K562 (cell line): ENCODE data around the gene CTNNA3.

ENCODE experiments used
- CAMTA2 ChIP-seq: fragments of 250-450 bp; sonication (Bioruptor Pico); conservative IDR thresholded peaks from 2 replicates; pipeline ENCODE4 v1.5.1; 2022
- CHD1 ChIP-seq: fragments of 200-600 bp; sonication (generic); IDR thresholded peaks from one replicate; pipeline ENCODE4 v1.6.1; 2012; ENCODE audit warnings: mild to moderate bottlenecking, moderate library complexity, low read length, inconsistent platforms
- FOXP1 ChIP-seq: sonication (generic); formaldehyde crosslinking; IDR thresholded peaks from 2 replicates; pipeline ENCODE4 v1.8.0; 2022; ENCODE audit warnings: mild to moderate bottlenecking, missing genetic modification reagents
- KLF6 ChIP-seq: fragments of 250-450 bp; sonication (Bioruptor Pico); IDR thresholded peaks from 2 replicates; pipeline ENCODE4 v1.4.0; 2020; ENCODE audit warnings: mild to moderate bottlenecking, moderate library complexity, borderline replicate concordance
- POLR2A ChIP-seq: fragments of 450-650 bp; conservative IDR thresholded peaks from 2 replicates; pipeline ENCODE4 v1.6.1; 2016
- TAF1 ChIP-seq: IDR thresholded peaks from 2 replicates; pipeline ENCODE4 v1.6.1; 2011; ENCODE audit warnings: mild to moderate bottlenecking, low read length, moderate library complexity; ENCODE audit not compliant: insufficient read depth, control insufficient read depth, severe bottlenecking; ENCODE audit errors: extremely low read depth
- ZBTB7A ChIP-seq: IDR thresholded peaks from 2 replicates; pipeline ENCODE4 v1.6.1; 2011; ENCODE audit warnings: low read depth, mild to moderate bottlenecking, low read length, moderate library complexity, borderline replicate concordance; ENCODE audit not compliant: control insufficient read depth
- ZNF274 ChIP-seq: IDR thresholded peaks from 2 replicates; pipeline ENCODE4 v1.6.1; 2011; ENCODE audit warnings: low read depth, mild to moderate bottlenecking, low read length, moderate library complexity, borderline replicate concordance
- TF ChIP-seq, protein P1 (sequence below): sonication (generic); formaldehyde crosslinking; IDR thresholded peaks from 2 replicates; pipeline ENCODE4 v1.5.0; 2020; ENCODE audit warnings: missing genetic modification reagents
- TF ChIP-seq, protein P2 (sequence below), 3 experiments: IDR thresholded peaks in 2 of 3; conservative IDR thresholded peaks in 1 of 3; 2 replicates each; pipeline ENCODE4 v1.5.1; 2011 to 2012; ENCODE audit warnings: low read length in 3 of 3, mild to moderate bottlenecking in 3 of 3, control low read depth in 2 of 3, improper control_type of control experiment in 1 of 3, inconsistent platforms in 1 of 3, low read depth in 1 of 3, mixed read lengths in 1 of 3, moderate library complexity in 1 of 3; ENCODE audit not compliant: insufficient read depth in 2 of 3
- TF ChIP-seq, protein P3 (sequence below): fragments of 250-450 bp; sonication (Bioruptor Pico); IDR thresholded peaks from 2 replicates; pipeline ENCODE4 v1.6.1; 2021; ENCODE audit warnings: mild to moderate bottlenecking
- TF ChIP-seq, protein P4 (sequence below): fragments of 200-600 bp; sonication (generic); IDR thresholded peaks from one replicate; pipeline ENCODE4 v1.6.1; 2012; ENCODE audit warnings: mild to moderate bottlenecking, low read depth, low read length, inconsistent platforms

DNA sequence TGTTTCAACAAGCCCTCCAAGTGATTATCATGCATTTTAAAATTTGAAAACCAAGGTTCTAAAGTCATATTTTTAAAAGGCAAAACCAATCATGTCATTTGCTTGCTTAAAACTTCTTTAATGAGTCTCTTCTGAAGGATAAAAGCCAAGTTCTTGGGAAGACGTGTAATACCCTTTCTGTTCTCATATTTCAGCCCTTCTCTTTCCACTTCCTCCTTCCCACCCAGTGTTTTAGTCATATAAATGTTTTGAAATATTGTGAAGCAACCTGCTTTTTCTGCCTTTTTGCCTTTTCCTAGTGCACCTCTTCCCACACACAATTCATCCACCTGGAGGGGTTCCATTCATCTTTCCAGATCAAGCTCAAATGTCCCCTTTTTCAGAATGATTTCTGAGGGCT lies 981.3 kb downstream of the CTNNA3 start:
- no peak for TF ChIP-seq ZBTB7A
- TF ChIP-seq ZNF274 = no peak
- no peak for TF ChIP-seq KLF6 (CRISPR knock-in tag)
- no peak for TF ChIP-seq TAF1
- no peak for TF ChIP-seq FOXP1 (CRISPR knock-in tag)
- TF ChIP-seq, protein P1, sequence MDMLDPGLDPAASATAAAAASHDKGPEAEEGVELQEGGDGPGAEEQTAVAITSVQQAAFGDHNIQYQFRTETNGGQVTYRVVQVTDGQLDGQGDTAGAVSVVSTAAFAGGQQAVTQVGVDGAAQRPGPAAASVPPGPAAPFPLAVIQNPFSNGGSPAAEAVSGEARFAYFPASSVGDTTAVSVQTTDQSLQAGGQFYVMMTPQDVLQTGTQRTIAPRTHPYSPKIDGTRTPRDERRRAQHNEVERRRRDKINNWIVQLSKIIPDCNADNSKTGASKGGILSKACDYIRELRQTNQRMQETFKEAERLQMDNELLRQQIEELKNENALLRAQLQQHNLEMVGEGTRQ (CRISPR knock-in tag) = no peak
- TF ChIP-seq, protein P2, sequence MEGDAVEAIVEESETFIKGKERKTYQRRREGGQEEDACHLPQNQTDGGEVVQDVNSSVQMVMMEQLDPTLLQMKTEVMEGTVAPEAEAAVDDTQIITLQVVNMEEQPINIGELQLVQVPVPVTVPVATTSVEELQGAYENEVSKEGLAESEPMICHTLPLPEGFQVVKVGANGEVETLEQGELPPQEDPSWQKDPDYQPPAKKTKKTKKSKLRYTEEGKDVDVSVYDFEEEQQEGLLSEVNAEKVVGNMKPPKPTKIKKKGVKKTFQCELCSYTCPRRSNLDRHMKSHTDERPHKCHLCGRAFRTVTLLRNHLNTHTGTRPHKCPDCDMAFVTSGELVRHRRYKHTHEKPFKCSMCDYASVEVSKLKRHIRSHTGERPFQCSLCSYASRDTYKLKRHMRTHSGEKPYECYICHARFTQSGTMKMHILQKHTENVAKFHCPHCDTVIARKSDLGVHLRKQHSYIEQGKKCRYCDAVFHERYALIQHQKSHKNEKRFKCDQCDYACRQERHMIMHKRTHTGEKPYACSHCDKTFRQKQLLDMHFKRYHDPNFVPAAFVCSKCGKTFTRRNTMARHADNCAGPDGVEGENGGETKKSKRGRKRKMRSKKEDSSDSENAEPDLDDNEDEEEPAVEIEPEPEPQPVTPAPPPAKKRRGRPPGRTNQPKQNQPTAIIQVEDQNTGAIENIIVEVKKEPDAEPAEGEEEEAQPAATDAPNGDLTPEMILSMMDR (IDR thresholded peaks at IDR 0.05 in 2 of 3, conservative IDR thresholded peaks at IDR 0.05 in 1 of 3; ENCODE audit: insufficient read depth in 2 of 3, low read depth in 1 of 3, low read length in 3 of 3) = no peak
- TF ChIP-seq, protein P3, sequence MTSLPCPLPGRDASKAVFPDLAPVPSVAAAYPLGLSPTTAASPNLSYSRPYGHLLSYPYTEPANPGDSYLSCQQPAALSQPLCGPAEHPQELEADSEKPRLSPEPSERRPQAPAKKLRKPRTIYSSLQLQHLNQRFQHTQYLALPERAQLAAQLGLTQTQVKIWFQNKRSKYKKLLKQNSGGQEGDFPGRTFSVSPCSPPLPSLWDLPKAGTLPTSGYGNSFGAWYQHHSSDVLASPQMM = no peak
- no peak for TF ChIP-seq CHD1
- TF ChIP-seq, protein P4, sequence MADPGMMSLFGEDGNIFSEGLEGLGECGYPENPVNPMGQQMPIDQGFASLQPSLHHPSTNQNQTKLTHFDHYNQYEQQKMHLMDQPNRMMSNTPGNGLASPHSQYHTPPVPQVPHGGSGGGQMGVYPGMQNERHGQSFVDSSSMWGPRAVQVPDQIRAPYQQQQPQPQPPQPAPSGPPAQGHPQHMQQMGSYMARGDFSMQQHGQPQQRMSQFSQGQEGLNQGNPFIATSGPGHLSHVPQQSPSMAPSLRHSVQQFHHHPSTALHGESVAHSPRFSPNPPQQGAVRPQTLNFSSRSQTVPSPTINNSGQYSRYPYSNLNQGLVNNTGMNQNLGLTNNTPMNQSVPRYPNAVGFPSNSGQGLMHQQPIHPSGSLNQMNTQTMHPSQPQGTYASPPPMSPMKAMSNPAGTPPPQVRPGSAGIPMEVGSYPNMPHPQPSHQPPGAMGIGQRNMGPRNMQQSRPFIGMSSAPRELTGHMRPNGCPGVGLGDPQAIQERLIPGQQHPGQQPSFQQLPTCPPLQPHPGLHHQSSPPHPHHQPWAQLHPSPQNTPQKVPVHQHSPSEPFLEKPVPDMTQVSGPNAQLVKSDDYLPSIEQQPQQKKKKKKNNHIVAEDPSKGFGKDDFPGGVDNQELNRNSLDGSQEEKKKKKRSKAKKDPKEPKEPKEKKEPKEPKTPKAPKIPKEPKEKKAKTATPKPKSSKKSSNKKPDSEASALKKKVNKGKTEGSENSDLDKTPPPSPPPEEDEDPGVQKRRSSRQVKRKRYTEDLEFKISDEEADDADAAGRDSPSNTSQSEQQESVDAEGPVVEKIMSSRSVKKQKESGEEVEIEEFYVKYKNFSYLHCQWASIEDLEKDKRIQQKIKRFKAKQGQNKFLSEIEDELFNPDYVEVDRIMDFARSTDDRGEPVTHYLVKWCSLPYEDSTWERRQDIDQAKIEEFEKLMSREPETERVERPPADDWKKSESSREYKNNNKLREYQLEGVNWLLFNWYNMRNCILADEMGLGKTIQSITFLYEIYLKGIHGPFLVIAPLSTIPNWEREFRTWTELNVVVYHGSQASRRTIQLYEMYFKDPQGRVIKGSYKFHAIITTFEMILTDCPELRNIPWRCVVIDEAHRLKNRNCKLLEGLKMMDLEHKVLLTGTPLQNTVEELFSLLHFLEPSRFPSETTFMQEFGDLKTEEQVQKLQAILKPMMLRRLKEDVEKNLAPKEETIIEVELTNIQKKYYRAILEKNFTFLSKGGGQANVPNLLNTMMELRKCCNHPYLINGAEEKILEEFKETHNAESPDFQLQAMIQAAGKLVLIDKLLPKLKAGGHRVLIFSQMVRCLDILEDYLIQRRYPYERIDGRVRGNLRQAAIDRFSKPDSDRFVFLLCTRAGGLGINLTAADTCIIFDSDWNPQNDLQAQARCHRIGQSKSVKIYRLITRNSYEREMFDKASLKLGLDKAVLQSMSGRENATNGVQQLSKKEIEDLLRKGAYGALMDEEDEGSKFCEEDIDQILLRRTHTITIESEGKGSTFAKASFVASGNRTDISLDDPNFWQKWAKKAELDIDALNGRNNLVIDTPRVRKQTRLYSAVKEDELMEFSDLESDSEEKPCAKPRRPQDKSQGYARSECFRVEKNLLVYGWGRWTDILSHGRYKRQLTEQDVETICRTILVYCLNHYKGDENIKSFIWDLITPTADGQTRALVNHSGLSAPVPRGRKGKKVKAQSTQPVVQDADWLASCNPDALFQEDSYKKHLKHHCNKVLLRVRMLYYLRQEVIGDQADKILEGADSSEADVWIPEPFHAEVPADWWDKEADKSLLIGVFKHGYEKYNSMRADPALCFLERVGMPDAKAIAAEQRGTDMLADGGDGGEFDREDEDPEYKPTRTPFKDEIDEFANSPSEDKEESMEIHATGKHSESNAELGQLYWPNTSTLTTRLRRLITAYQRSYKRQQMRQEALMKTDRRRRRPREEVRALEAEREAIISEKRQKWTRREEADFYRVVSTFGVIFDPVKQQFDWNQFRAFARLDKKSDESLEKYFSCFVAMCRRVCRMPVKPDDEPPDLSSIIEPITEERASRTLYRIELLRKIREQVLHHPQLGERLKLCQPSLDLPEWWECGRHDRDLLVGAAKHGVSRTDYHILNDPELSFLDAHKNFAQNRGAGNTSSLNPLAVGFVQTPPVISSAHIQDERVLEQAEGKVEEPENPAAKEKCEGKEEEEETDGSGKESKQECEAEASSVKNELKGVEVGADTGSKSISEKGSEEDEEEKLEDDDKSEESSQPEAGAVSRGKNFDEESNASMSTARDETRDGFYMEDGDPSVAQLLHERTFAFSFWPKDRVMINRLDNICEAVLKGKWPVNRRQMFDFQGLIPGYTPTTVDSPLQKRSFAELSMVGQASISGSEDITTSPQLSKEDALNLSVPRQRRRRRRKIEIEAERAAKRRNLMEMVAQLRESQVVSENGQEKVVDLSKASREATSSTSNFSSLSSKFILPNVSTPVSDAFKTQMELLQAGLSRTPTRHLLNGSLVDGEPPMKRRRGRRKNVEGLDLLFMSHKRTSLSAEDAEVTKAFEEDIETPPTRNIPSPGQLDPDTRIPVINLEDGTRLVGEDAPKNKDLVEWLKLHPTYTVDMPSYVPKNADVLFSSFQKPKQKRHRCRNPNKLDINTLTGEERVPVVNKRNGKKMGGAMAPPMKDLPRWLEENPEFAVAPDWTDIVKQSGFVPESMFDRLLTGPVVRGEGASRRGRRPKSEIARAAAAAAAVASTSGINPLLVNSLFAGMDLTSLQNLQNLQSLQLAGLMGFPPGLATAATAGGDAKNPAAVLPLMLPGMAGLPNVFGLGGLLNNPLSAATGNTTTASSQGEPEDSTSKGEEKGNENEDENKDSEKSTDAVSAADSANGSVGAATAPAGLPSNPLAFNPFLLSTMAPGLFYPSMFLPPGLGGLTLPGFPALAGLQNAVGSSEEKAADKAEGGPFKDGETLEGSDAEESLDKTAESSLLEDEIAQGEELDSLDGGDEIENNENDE = no peak
- TF ChIP-seq CAMTA2 = no peak
- no peak for TF ChIP-seq POLR2A
